ENCODE measurements around the gene PACS1. TPM values are rescaled to one million over a fixed set of nuclear protein-coding genes. Genes with fewer than 3 reads are reported as not detected.
A peak's percentile ranks its signal among the peaks of the same experiment; 100 is the strongest.

PACS1 gene
- total RNA-seq, 6 experiments from 2014 or later, result 82.8 to 114 (median 91.8) TPM

GRCh38 chr11:66264914-66265313 lies 194.8 kb downstream of the PACS1 start:
- peaks cover 23% of the 10 kb centered on the region for H3K4me1 Mint-ChIP-seq (ENCODE audit: low read depth)
- H3K4me3 Mint-ChIP-seq, result no peak overlapping the region
- H3K27ac Mint-ChIP-seq, result no peak overlapping the region
- H3K27me3 Mint-ChIP-seq (ENCODE audit: insufficient read depth), result peaks cover 2% of the 10 kb centered on the region
- H3K9me3 Mint-ChIP-seq, result no peaks in the 10 kb centered on the region
- peak; percentile 76 for TF ChIP-seq CTCF (IDR thresholded peaks at IDR 0.05)
- no peak for DNase-seq
- H3K36me3 Mint-ChIP-seq (ENCODE audit: low read depth), result peaks cover 7% of the 10 kb centered on the region

GRCh38 chr11:66265531-66266377 lies 195.7 kb downstream of the PACS1 start:
- peaks cover 9% of the 10 kb centered on the region for H3K36me3 Mint-ChIP-seq (ENCODE audit: low read depth)
- H3K27me3 Mint-ChIP-seq (ENCODE audit: insufficient read depth), result peaks cover 2% of the 10 kb centered on the region
- H3K27ac Mint-ChIP-seq, result no peak overlapping the region
- H3K4me1 Mint-ChIP-seq (ENCODE audit: low read depth), result peaks cover 25% of the 10 kb centered on the region
- no peak for TF ChIP-seq CTCF (IDR thresholded peaks at IDR 0.05)
- no peaks in the 10 kb centered on the region for H3K9me3 Mint-ChIP-seq
- no peak overlapping the region for H3K4me3 Mint-ChIP-seq
- DNase-seq, result no peak

- DNase-seq, result no peak
- TF ChIP-seq CTCF (IDR thresholded peaks at IDR 0.05), result no peak
- Mint-ChIP-seq H3K4me3 (peak overlapping the region; percentile 96; the same call in 1 of the 2 replicates), H3K9me3 (no peaks in the 10 kb centered on the region), H3K27me3 (ENCODE audit: insufficient read depth) (peaks cover 2% of the 10 kb centered on the region), H3K27ac (peak overlapping the region; percentile 76), H3K4me1 (ENCODE audit: low read depth) (peaks cover 25% of the 10 kb centered on the region), H3K36me3 (ENCODE audit: low read depth) (peaks cover 11% of the 10 kb centered on the region)
Measured at GRCh38 chr11:66266378-66267038, 196.4 kb downstream of the PACS1 start.

- Mint-ChIP-seq H3K36me3 (ENCODE audit: low read depth) (peaks cover 15% of the 10 kb centered on the region), H3K9me3 (no peaks in the 10 kb centered on the region), H3K4me3 (peak overlapping the region; percentile 96), H3K27ac (peak overlapping the region; percentile 76), H3K4me1 (ENCODE audit: low read depth) (peaks cover 25% of the 10 kb centered on the region), H3K27me3 (ENCODE audit: insufficient read depth) (peaks cover 2% of the 10 kb centered on the region)
- no peak for DNase-seq
- no peak for TF ChIP-seq CTCF (IDR thresholded peaks at IDR 0.05)
Measured at GRCh38 chr11:66267039-66267378, 196.9 kb downstream of the PACS1 start.

- Mint-ChIP-seq H3K36me3 (ENCODE audit: low read depth) (peaks cover 20% of the 10 kb centered on the region), H3K9me3 (no peaks in the 10 kb centered on the region), H3K4me1 (ENCODE audit: low read depth) (peaks cover 25% of the 10 kb centered on the region), H3K4me3 (peak overlapping the region; percentile 96), H3K27ac (peak overlapping the region; percentile 95), H3K27me3 (ENCODE audit: insufficient read depth) (peaks cover 2% of the 10 kb centered on the region)
- peak; percentile 75 for DNase-seq
- TF ChIP-seq CTCF (IDR thresholded peaks at IDR 0.05), result peak; percentile 60
Measured at GRCh38 chr11:66267379-66268243, 197.5 kb downstream of the PACS1 start.

Measured in HFFc6 (cell line).